ACC112 (cell line): ENCODE data around the gene DIO3.
A peak's percentile ranks its signal among the peaks of the same experiment; 100 is the strongest.

Experiments
- H2AFZ ChIP-seq: fragments of 200-600 bp; sonication (generic); one replicate; pipeline ENCODE4 v1.6.0; 2017; ENCODE audit warnings: antibody characterized with exemption, low read length; ENCODE audit not compliant: unreplicated experiment
- H3K27ac ChIP-seq: fragments of 200-600 bp; sonication (generic); 2 replicates; pipeline ENCODE4 v1.5.1; 2014; ENCODE audit warnings: low read depth, mild to moderate bottlenecking, antibody characterized with exemption, low read length, moderate library complexity
- H3K27me3 ChIP-seq: fragments of 200-600 bp; sonication (generic); 2 replicates; pipeline ENCODE4 v1.6.1; 2014; ENCODE audit warnings: mild to moderate bottlenecking, antibody characterized with exemption, low read length, moderate library complexity, mixed read lengths; ENCODE audit not compliant: insufficient read depth
- H3K36me3 ChIP-seq: fragments of 200-600 bp; sonication (generic); 2 replicates; pipeline ENCODE4 v1.6.1; 2016; ENCODE audit warnings: mild to moderate bottlenecking, antibody characterized with exemption, low read length, moderate library complexity, mixed read lengths; ENCODE audit not compliant: insufficient read depth
- H3K4me1 ChIP-seq: fragments of 200-600 bp; sonication (generic); one replicate; pipeline ENCODE4 v1.6.1; 2016; ENCODE audit warnings: low read length, mixed read lengths; ENCODE audit not compliant: insufficient read depth, unreplicated experiment, control insufficient read depth
- H3K4me3 ChIP-seq: fragments of 200-600 bp; sonication (generic); 2 replicates; pipeline ENCODE4 v1.5.1; 2014; ENCODE audit warnings: mild to moderate bottlenecking, low read depth, low read length
- H3K79me2 ChIP-seq: fragments of 200-600 bp; sonication (generic); one replicate; pipeline ENCODE4 v1.6.0; 2016; ENCODE audit warnings: low read length; ENCODE audit not compliant: control insufficient read depth, unreplicated experiment, insufficient read depth

Gene DIO3

DNA sequence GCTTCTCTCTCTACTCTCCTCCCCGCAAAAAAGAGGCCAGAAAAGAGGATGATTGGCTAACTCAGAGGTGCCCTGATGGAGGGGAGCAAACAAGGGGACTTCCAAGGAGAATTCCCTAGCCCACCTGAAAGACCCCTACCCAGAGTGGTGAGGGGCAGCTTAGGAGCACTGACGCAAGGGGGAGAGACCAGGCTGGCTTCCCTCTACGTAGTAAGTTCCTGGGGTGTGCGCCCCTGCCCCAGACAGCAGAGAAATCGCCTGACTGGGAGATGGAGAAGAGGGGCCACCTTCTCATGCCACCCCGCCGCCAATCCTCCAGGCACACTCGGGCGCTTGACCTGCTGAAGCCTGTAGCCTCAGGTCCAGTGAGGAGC lies 2.1 kb upstream of the DIO3 start:
- Histone ChIP-seq H3K79me2 (no peaks in the 10 kb centered on the region), H3K27me3 (peaks cover 70% of the 10 kb centered on the region), H3K4me3 (no peak overlapping the region)

DNA sequence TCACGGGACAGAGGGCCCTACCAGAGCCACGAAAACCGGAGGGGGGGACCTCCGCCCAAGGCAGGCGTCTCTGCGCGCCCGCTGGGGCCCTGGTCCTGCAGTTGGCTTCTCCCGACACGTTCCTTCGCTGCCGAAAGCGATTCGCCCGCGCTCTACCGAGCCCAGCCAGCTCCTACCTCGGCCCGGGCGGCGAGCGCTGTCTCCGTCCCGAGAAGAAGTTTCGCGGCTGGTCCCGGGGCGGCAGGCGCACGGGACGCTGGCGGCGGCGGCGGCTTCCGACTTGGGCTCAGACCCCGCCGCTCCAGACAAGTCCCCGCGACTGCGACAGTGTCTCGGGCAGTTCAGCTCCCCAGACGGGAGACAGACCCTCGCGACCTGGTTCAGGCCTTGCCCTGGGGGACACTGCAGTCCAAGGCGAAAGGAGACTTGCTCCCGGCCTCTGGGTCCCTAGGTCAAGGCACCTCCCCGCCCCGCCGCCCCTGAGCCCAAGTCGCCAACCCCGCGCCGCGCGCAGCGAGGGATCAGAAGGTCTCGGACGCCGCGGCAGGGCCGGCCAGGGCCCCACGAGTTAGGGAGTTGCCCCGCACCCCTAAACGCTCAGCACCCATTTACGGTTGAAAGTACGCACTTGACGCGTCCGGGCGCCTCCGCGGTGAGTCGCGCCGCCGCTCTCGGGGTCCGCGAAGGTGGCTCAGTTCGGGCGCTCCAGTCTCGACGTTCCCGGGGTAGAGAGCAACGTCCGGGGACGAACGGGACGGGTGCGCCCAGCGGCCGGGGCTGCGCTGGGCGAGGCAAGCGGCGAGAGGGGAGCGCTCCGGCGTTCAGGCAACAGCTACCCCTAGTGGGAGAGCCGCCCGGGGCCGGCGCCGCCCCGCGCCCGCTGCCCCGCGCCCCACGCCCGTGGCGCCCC lies 1.4 kb upstream of the DIO3 start:
- Histone ChIP-seq H2AFZ (no peak overlapping the region), H3K36me3 (no peaks in the 10 kb centered on the region), H3K79me2 (no peaks in the 10 kb centered on the region), H3K4me1 (no peaks in the 10 kb centered on the region), H3K27ac (no peak overlapping the region), H3K27me3 (peaks cover 76% of the 10 kb centered on the region), H3K4me3 (peak overlapping the region; percentile 9; the same call in 1 of the 2 replicates)

More for the DNA sequence above, 2.1 kb upstream of the DIO3 start:
- no peak overlapping the region for H2AFZ ChIP-seq
- no peak overlapping the region for H3K27ac ChIP-seq
- no peaks in the 10 kb centered on the region for H3K4me1 ChIP-seq
- H3K36me3 ChIP-seq: no peaks in the 10 kb centered on the region

GRCh38 chr14:101560534-101561113 lies 671 bp upstream of the DIO3 start:
- Histone ChIP-seq H2AFZ (no peak overlapping the region), H3K79me2 (no peaks in the 10 kb centered on the region), H3K27ac (no peak overlapping the region), H3K4me1 (no peaks in the 10 kb centered on the region), H3K27me3 (peaks cover 83% of the 10 kb centered on the region), H3K4me3 (no peak overlapping the region), H3K36me3 (no peaks in the 10 kb centered on the region)

DNA sequence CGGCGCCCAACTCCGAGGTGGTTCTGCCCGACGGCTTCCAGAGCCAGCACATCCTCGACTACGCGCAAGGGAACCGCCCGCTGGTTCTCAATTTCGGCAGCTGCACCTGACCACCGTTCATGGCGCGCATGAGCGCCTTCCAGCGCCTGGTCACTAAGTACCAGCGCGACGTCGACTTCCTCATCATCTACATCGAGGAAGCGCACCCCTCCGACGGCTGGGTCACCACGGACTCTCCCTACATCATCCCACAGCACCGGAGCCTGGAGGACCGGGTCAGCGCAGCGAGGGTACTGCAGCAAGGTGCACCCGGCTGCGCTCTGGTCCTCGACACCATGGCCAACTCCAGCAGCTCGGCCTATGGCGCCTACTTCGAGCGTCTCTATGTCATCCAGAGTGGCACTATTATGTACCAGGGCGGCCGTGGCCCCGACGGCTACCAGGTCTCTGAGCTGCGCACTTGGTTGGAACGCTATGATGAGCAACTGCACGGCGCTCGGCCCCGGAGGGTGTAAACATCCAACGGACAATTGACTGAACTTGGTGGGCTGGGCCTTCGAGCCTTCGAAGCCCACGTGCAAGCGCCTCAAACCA lies 699 bp downstream of the DIO3 start:
- H3K4me3 ChIP-seq: no peak overlapping the region
- no peaks in the 10 kb centered on the region for H3K36me3 ChIP-seq
- no peaks in the 10 kb centered on the region for H3K4me1 ChIP-seq
- no peak overlapping the region for H2AFZ ChIP-seq
- no peaks in the 10 kb centered on the region for H3K79me2 ChIP-seq
- H3K27me3 ChIP-seq: peaks cover 91% of the 10 kb centered on the region
- no peak overlapping the region for H3K27ac ChIP-seq

GRCh38 chr14:101562659-101563351 lies 1.5 kb downstream of the DIO3 start:
- Histone ChIP-seq H3K27ac (no peak overlapping the region), H3K79me2 (no peaks in the 10 kb centered on the region), H3K36me3 (no peaks in the 10 kb centered on the region), H3K4me1 (no peaks in the 10 kb centered on the region), H3K27me3 (peaks cover 90% of the 10 kb centered on the region), H3K4me3 (no peak overlapping the region), H2AFZ (no peak overlapping the region)

GRCh38 chr14:101563352-101563653 lies 2.0 kb downstream of the DIO3 start:
- no peak overlapping the region for H2AFZ ChIP-seq
- H3K4me1 ChIP-seq: no peaks in the 10 kb centered on the region
- H3K4me3 ChIP-seq: no peak overlapping the region
- H3K27ac ChIP-seq: no peak overlapping the region
- peaks cover 85% of the 10 kb centered on the region for H3K27me3 ChIP-seq
- H3K79me2 ChIP-seq: no peaks in the 10 kb centered on the region
- no peaks in the 10 kb centered on the region for H3K36me3 ChIP-seq

- Histone ChIP-seq H3K79me2 (no peaks in the 10 kb centered on the region), H2AFZ (no peak overlapping the region), H3K27ac (no peak overlapping the region), H3K4me1 (no peaks in the 10 kb centered on the region), H3K4me3 (no peak overlapping the region), H3K27me3 (peaks cover 80% of the 10 kb centered on the region), H3K36me3 (no peaks in the 10 kb centered on the region)
Measured at GRCh38 chr14:101563654-101564443, 2.6 kb downstream of the DIO3 start.

DNA sequence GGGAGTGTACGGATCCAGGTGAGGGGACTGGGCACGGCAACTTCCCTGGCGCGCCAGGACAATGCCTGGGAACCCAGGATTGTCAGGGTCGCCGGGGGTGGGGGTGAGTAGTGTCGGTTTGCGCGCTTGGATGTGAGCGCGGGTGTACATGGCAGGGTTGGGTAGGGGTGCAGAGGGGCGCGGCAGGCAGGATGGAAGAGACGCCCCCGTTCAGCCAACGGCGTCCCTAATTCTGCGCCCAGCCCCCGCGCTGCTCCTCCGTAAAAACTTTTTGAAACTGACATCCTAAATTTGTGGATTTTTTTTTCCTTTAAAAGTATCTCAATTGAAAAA lies 3.1 kb downstream of the DIO3 start:
- H3K4me1 ChIP-seq: no peaks in the 10 kb centered on the region
- no peaks in the 10 kb centered on the region for H3K36me3 ChIP-seq
- no peak overlapping the region for H2AFZ ChIP-seq
- peaks cover 74% of the 10 kb centered on the region for H3K27me3 ChIP-seq
- H3K79me2 ChIP-seq: no peaks in the 10 kb centered on the region
- peak overlapping the region; percentile 61; the same call in 1 of the 2 replicates for H3K4me3 ChIP-seq
- no peak overlapping the region for H3K27ac ChIP-seq

DNA sequence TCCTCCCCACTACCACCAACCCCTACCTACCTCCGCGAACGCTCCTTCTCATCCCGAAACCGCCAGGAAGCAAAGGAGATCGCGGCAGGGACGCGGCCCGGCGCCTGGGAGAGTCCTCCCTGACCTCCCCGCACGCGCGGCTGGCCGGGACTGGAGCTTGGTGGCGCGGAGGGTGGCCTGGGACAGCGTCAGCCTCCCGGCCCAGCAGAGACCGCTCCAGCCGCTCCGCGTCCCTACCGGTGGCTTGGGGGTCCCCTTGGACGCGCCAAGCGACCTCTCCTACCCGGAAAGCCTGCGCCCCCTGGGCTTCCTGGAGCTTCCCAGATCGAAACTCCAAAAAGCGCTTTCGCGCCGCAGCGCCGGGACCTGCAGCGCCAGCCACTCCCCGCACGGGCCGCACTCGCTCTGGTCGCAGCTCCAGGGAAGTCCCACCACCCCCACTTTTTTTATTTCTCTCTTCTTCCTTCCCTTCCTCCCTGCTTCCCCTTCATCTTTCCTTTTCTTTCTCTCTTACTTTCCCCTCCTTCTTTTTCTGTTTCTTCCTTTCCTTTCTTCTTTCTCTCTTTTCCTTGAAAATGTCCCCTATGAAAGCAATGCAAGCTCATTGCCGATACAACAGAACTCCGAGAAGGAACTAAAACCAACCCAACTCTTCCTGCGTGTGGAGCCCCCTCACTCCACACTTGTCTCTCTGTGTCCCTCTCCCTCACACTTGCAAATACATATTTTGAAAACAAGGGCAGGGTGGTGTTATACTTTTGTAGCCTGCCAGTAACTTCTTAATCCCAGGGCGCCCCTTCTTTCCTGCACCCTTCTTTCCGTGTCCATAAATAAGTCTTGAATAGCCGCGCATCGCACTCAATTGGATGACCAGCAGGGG lies 3.8 kb downstream of the DIO3 start:
- Histone ChIP-seq H3K4me3 (peak overlapping the region; percentile 61; the same call in 1 of the 2 replicates), H3K27me3 (peaks cover 67% of the 10 kb centered on the region), H3K4me1 (no peaks in the 10 kb centered on the region), H2AFZ (no peak overlapping the region), H3K79me2 (no peaks in the 10 kb centered on the region), H3K36me3 (no peaks in the 10 kb centered on the region), H3K27ac (no peak overlapping the region)
